IMR-90 (cell line): ENCODE measurements around the gene IGF2BP3. TPM values are rescaled to one million over a fixed set of nuclear protein-coding genes. Genes with fewer than 3 reads are reported as not detected.

Experiments used
- ATAC-seq: fragments of 200-7000 bp; cut with Tn5 transposase; 2 replicates; pipeline ENCODE4 v1.9.1; 2020; ENCODE audit warnings: low read depth, mild to moderate bottlenecking, moderate library complexity
- BruUV-seq: library from RNA; stranded (reverse); fragments of 400-500 nt; replicated peaks from 2 replicates; lab custom pipeline; 2021; lab: Mats Ljungman, UMichigan
- CTCF ChIA-PET: fragments of 300-600 bp; formaldehyde crosslinking; extraction: SDS; loops from one replicate; lab custom pipeline; 2021; ENCODE audit warnings: antibody characterized with exemption; lab: Yijun Ruan, JAX
- POLR2A ChIA-PET: fragments of 300-600 bp; sonication (Branson Sonifier 250); formaldehyde crosslinking; loops from one replicate; lab custom pipeline; 2022; ENCODE audit warnings: antibody characterized with exemption; ENCODE audit not compliant: unreplicated experiment; lab: Charles Lee
- DNase-seq: peaks from one replicate; pipeline ENCODE4 v3.0.0; 2013
- H2AFZ ChIP-seq: replicated peaks from 2 replicates; pipeline ENCODE3; 2013; ENCODE audit warnings: low read length, mild to moderate bottlenecking; ENCODE audit not compliant: poor library complexity
- H2AK5ac ChIP-seq: 2 replicates; pipeline ENCODE4 v1.6.1; 2013; ENCODE audit warnings: low read depth, low read length, inconsistent platforms
- H2AK9ac ChIP-seq: replicated peaks from 2 replicates; pipeline ENCODE3; 2013; ENCODE audit warnings: mild to moderate bottlenecking, low read depth, low read length, moderate library complexity; ENCODE audit not compliant: poor library complexity
- H2BK120ac ChIP-seq: 2 replicates; pipeline ENCODE4 v1.6.1; 2013; ENCODE audit warnings: low read depth, low read length, inconsistent platforms
- H2BK15ac ChIP-seq: 3 replicates; pipeline ENCODE4 v1.6.1; 2013; ENCODE audit warnings: low read depth, low read length, inconsistent platforms
- H2BK20ac ChIP-seq: 2 replicates; pipeline ENCODE4 v1.6.1; 2013; ENCODE audit warnings: low read depth, mild to moderate bottlenecking, inconsistent platforms, low read length, moderate library complexity
- H2BK5ac ChIP-seq: 2 replicates; pipeline ENCODE4 v1.6.1; 2013; ENCODE audit warnings: mild to moderate bottlenecking, low read depth, low read length, inconsistent platforms; ENCODE audit not compliant: poor library complexity, severe bottlenecking
- H3K14ac ChIP-seq: replicated peaks from 2 replicates; pipeline ENCODE4 v1.6.1; 2013; ENCODE audit warnings: low read depth, low read length, inconsistent platforms
- H3K18ac ChIP-seq: 2 replicates; pipeline ENCODE4 v1.6.1; 2013; ENCODE audit warnings: low read depth, low read length, control low read depth
- H3K23ac ChIP-seq: 2 replicates; pipeline ENCODE4 v1.6.1; 2013; ENCODE audit warnings: low read depth, low read length, inconsistent platforms
- H3K27ac ChIP-seq: 2 replicates; pipeline ENCODE4 v1.5.1; 2013; ENCODE audit warnings: mild to moderate bottlenecking, control low read depth, low read length; ENCODE audit not compliant: insufficient read depth
- H3K27me3 ChIP-seq: 2 replicates; pipeline ENCODE4 v1.6.1; 2013; ENCODE audit warnings: low read length; ENCODE audit not compliant: control insufficient read depth, insufficient read depth
- H3K36me3 ChIP-seq: 2 replicates; pipeline ENCODE4 v1.6.1; 2013; ENCODE audit warnings: low read length, mixed read lengths; ENCODE audit not compliant: control insufficient read depth, insufficient read depth
- H3K4ac ChIP-seq: 2 replicates; pipeline ENCODE4 v1.6.1; 2013; ENCODE audit warnings: low read depth, low read length, inconsistent platforms
- H3K4me1 ChIP-seq: 2 replicates; pipeline ENCODE4 v1.6.1; 2013; ENCODE audit warnings: low read length, mixed read lengths; ENCODE audit not compliant: control insufficient read depth, insufficient read depth
- H3K4me2 ChIP-seq: 2 replicates; pipeline ENCODE4 v1.6.1; 2013; ENCODE audit warnings: low read depth, mild to moderate bottlenecking, control low read depth, low read length, moderate library complexity
- H3K4me3 ChIP-seq: 2 replicates; pipeline ENCODE4 v1.5.1; 2013; ENCODE audit warnings: low read depth, mild to moderate bottlenecking, control low read depth, low read length, moderate library complexity; ENCODE audit not compliant: insufficient read depth
- H3K56ac ChIP-seq: 2 replicates; pipeline ENCODE4 v1.6.1; 2013; ENCODE audit warnings: low read length, inconsistent platforms; ENCODE audit not compliant: insufficient read depth; ENCODE audit errors: extremely low read depth
- H3K79me1 ChIP-seq, 2 experiments: 2 replicates each; pipeline ENCODE4 v1.6.1; 2013; ENCODE audit warnings: low read length in 2 of 2, inconsistent platforms in 1 of 2, low read depth in 1 of 2
- H3K9ac ChIP-seq: 2 replicates; pipeline ENCODE4 v1.6.1; 2013; ENCODE audit warnings: low read depth, low read length, control low read depth
- H3K9me1 ChIP-seq: 2 replicates; pipeline ENCODE4 v1.6.1; 2013; ENCODE audit warnings: low read length, inconsistent platforms; ENCODE audit not compliant: insufficient read depth
- H3K9me3 ChIP-seq: 2 replicates; pipeline ENCODE4 v1.6.1; 2013; ENCODE audit warnings: low read length; ENCODE audit not compliant: control insufficient read depth, insufficient read depth
- H4K20me1 ChIP-seq: 2 replicates; pipeline ENCODE4 v1.6.1; 2013; ENCODE audit warnings: low read length, inconsistent platforms; ENCODE audit not compliant: insufficient read depth
- H4K5ac ChIP-seq: 2 replicates; pipeline ENCODE4 v1.6.1; 2013; ENCODE audit warnings: mild to moderate bottlenecking, low read depth, low read length, control low read depth
- H4K8ac ChIP-seq, 2 experiments: 2 replicates each; pipeline ENCODE4 v1.6.1; 2013; ENCODE audit warnings: low read depth in 2 of 2, low read length in 2 of 2, control low read depth in 1 of 2, inconsistent platforms in 1 of 2
- H4K91ac ChIP-seq: 2 replicates; pipeline ENCODE4 v1.6.1; 2013; ENCODE audit warnings: low read depth, low read length, inconsistent platforms; ENCODE audit not compliant: insufficient read depth
- BHLHE40 ChIP-seq: fragments of 150-350 bp; IDR thresholded peaks from 2 replicates; pipeline ENCODE4 v1.6.1; 2016; ENCODE audit warnings: mild to moderate bottlenecking, low read depth, low read length
- CEBPB ChIP-seq: IDR thresholded peaks from 2 replicates; pipeline ENCODE4 v1.6.1; 2012; ENCODE audit warnings: low read depth, low read length, improper control_type of control experiment
- CTCF ChIP-seq: conservative IDR thresholded peaks from 2 replicates; pipeline ENCODE4 v1.5.1; 2012; ENCODE audit warnings: mild to moderate bottlenecking, low read depth, low read length, improper control_type of control experiment
- ELK1 ChIP-seq: fragments of 150-350 bp; IDR thresholded peaks from 2 replicates; pipeline ENCODE4 v1.6.1; 2016; ENCODE audit warnings: low read depth, mild to moderate bottlenecking, low read length, moderate library complexity, borderline replicate concordance
- MAFK ChIP-seq: IDR thresholded peaks from 2 replicates; pipeline ENCODE4 v1.6.1; 2012; ENCODE audit warnings: low read depth, low read length, improper control_type of control experiment
- MAZ ChIP-seq: IDR thresholded peaks from 2 replicates; pipeline ENCODE4 v1.6.1; 2012; ENCODE audit warnings: low read depth, mild to moderate bottlenecking, low read length, improper control_type of control experiment, moderate library complexity, borderline replicate concordance
- MXI1 ChIP-seq: IDR thresholded peaks from 2 replicates; pipeline ENCODE4 v1.6.1; 2012; ENCODE audit warnings: low read depth, mild to moderate bottlenecking, low read length, moderate library complexity, borderline replicate concordance
- POLR2A ChIP-seq: IDR thresholded peaks from 2 replicates; pipeline ENCODE4 v1.6.1; 2012; ENCODE audit warnings: mild to moderate bottlenecking, low read depth, low read length
- RCOR1 ChIP-seq: IDR thresholded peaks from 2 replicates; pipeline ENCODE4 v1.6.1; 2012; ENCODE audit warnings: mild to moderate bottlenecking, low read length, improper control_type of control experiment; ENCODE audit not compliant: insufficient replicate concordance
- RFX5 ChIP-seq: IDR thresholded peaks from 2 replicates; pipeline ENCODE4 v1.8.0; 2012; ENCODE audit warnings: low read depth, mild to moderate bottlenecking, low read length, moderate library complexity
- whole genome bisulfite sequencing, 2 experiments: methylation state at CpG; one replicate each; pipeline versions ENCODE4 v1.1.5 to v1.1.7; 2013; ENCODE audit warnings: missing lambda C conversion rate in 2 of 2; ENCODE audit not compliant: insufficient read length in 1 of 2; ENCODE audit errors: extremely low coverage in 2 of 2; 5-methylcytosine and 5-hydroxymethylcytosine counted together
- dilution Hi-C: fragments of 300-500 bp; cut with HindIII; formaldehyde crosslinking; loops from one replicate; pipeline ENCODE4 v1.14.3; 2018; ENCODE audit warnings: low sequenced_read_pairs; ENCODE audit not compliant: unreplicated experiment
- in situ Hi-C: fragments of 300-500 bp; cut with MboI; formaldehyde crosslinking; loops from 3 replicates; pipeline ENCODE4 v1.14.3; 2019; ENCODE audit warnings: low sequenced_read_pairs, inconsistent platforms, mixed read lengths
- intact Hi-C: fragments of 100-400 bp; cut with micrococcal nuclease; formaldehyde crosslinking; loops from 2 replicates; pipeline ENCODE4 v1.10.0; 2022
- polyA plus RNA-seq, 3 experiments: library from polyadenylated mRNA; depleted of rRNA; stranded (reverse); fragments of >200 nt; gene quantifications; 2 replicates each; pipeline ENCODE4 v1.2.3, GENCODE V29; 2012; ENCODE audit warnings: low replicate concordance in 1 of 3
- total RNA-seq: library from RNA; depleted of rRNA; stranded (reverse); fragments of >200 nt; gene quantifications from 2 replicates; pipeline ENCODE4 v1.2.3, GENCODE V29; 2012

Gene IGF2BP3
- total and polyA plus RNA-seq, 2 of the 4 experiments (the other 2 are of a cell fraction): 50.9 to 59.3 TPM

- no peaks in the 10 kb centered on the region for H3K9me3 ChIP-seq
- no peak overlapping the region for H2BK15ac ChIP-seq
- no peak overlapping the region for H3K9ac ChIP-seq
- no peak overlapping the region for H3K4ac ChIP-seq
- ChIA-PET CTCF (no interaction called here), POLR2A (no interaction called here)
- H2BK20ac ChIP-seq: no peak overlapping the region
- H2AK5ac ChIP-seq: peak overlapping the region; percentile 20; the same call in 1 of the 2 replicates
- H3K4me1 ChIP-seq: peaks cover 4% of the 10 kb centered on the region; the same call in 1 of the 2 replicates
- no peak overlapping the region for H4K91ac ChIP-seq
- dilution Hi-C loops (no loop called here), in situ Hi-C loops (no loop called here), intact Hi-C loops (no loop called here)
- H3K27ac ChIP-seq: no peak overlapping the region
- H3K56ac ChIP-seq: no peak overlapping the region
- DNase-seq (no peak), ATAC-seq (peak; percentile 47)
- H2AFZ ChIP-seq: no peak overlapping the region
- peaks cover 39 to 72% of the 10 kb centered on the region in 2 experiments for H3K79me1 ChIP-seq
- BruUV-seq: no TSS peak
- H3K9me1 ChIP-seq: peaks cover 21% of the 10 kb centered on the region
- no peak overlapping the region for H2BK120ac ChIP-seq
- H4K5ac ChIP-seq: no peak overlapping the region
- H2AK9ac ChIP-seq: no peak overlapping the region
- no peak overlapping the region for H3K18ac ChIP-seq
- no peaks in the 10 kb centered on the region for H3K27me3 ChIP-seq
- H3K4me2 ChIP-seq: no peak overlapping the region
- no peak overlapping the region; the same call in 1 of the 2 replicates for H3K14ac ChIP-seq
- H3K4me3 ChIP-seq: no peak overlapping the region
- WGBS, 2 experiments: no CpG with 5 or more reads among the region's 3 CpGs
- no peak overlapping the region for H2BK5ac ChIP-seq
- peaks cover 43% of the 10 kb centered on the region for H4K20me1 ChIP-seq
- peaks cover 2% of the 10 kb centered on the region for H3K36me3 ChIP-seq
- TF ChIP-seq BHLHE40: no peak
- TF ChIP-seq RFX5: no peak
- no peak for TF ChIP-seq MAFK
- no peak for TF ChIP-seq MAZ
- no peak for TF ChIP-seq ELK1
- TF ChIP-seq CEBPB: no peak
- no peak for TF ChIP-seq POLR2A
- TF ChIP-seq RCOR1: no peak
- TF ChIP-seq CTCF: no peak
- no peak for TF ChIP-seq MXI1
- no peak overlapping the region for H4K8ac ChIP-seq
- no peak overlapping the region for H3K23ac ChIP-seq
Observed at GRCh38 chr7:23380961-23381360, 89.3 kb downstream of the IGF2BP3 start.
